Thyroid gland (tissue), 4 donors: ENCODE data around the gene ATP5MG. TPM values are rescaled to one million over a fixed set of nuclear protein-coding genes. Genes with fewer than 3 reads are reported as not detected.

Experiments used
- DNase-seq, 2 donors: peaks; one replicate each; pipeline ENCODE4 v3.0.0-alpha.2; 2019
- H3K27ac ChIP-seq, 3 donors: fragments of 200-600 bp; sonication (generic); 1 replicate in 2 of 3; 2 replicates in 1 of 3; pipeline ENCODE4 v1.5.1; 2016 to 2019; ENCODE audit warnings: mild to moderate bottlenecking in 1 of 3, moderate library complexity in 1 of 3
- H3K27me3 ChIP-seq: fragments of 200-600 bp; sonication (generic); one replicate; pipeline ENCODE4 v1.5.1; 2019
- H3K36me3 ChIP-seq, 2 donors: fragments of 200-600 bp; sonication (generic); one replicate each; pipeline ENCODE4 v1.5.1; 2016 to 2019
- H3K4me1 ChIP-seq, 2 donors: fragments of 200-600 bp; sonication (generic); one replicate each; pipeline ENCODE4 v1.5.1; 2017 to 2019
- H3K4me3 ChIP-seq, 3 donors: fragments of 200-600 bp; sonication (generic); replicated peaks in 1 of 3; 1 replicate in 2 of 3; 2 replicates in 1 of 3; pipeline ENCODE4 v1.5.1; 2016; ENCODE audit warnings: mild to moderate bottlenecking in 1 of 3
- H3K9me3 ChIP-seq: fragments of 200-600 bp; sonication (generic); one replicate; pipeline ENCODE4 v1.5.1; 2017
- CTCF ChIP-seq, 6 experiments: fragments of 200-600 bp in 3 of 6; fragments of 450-650 bp in 3 of 6; sonication (generic) in 3 of 6; IDR thresholded peaks; one replicate each; pipeline ENCODE4 v1.5.1; 2016 to 2019; ENCODE audit warnings: antibody characterized with exemption in 6 of 6, mild to moderate bottlenecking in 2 of 6, inconsistent platforms in 1 of 6, moderate library complexity in 1 of 6
- POLR2A ChIP-seq, 2 donors: fragments of 450-650 bp; IDR thresholded peaks; one replicate each; pipeline ENCODE4 v1.6.1; 2017; ENCODE audit warnings: antibody characterized with exemption in 2 of 2, mild to moderate bottlenecking in 2 of 2, moderate library complexity in 1 of 2
- WGBS, 2 donors: methylation state at CpG; one replicate each; pipeline ENCODE4 v1.1.5; 2017; 5-methylcytosine and 5-hydroxymethylcytosine counted together
- intact Hi-C: fragments of 100-400 bp; cut with DNase I; formaldehyde crosslinking; loops from one replicate; pipeline ENCODE4 v1.15.1; 2023
- total RNA-seq, 4 donors: library from RNA; depleted of rRNA; stranded (reverse); fragments of >200 nt; gene quantifications; one replicate each; pipeline ENCODE4 v1.2.3, GENCODE V29; 2016

ATP5MG gene
- total RNA-seq, 4 donors from 2014 or later, result 63.9 to 716 (median 170) TPM

GRCh38 chr11:118364956-118365615 is 36.3 kb upstream of the ATP5MG start:
- Histone ChIP-seq H3K36me3 (peaks cover 17 to 30% of the 10 kb centered on the region in 2 donors), H3K27ac (no peak overlapping the region), H3K4me1 (peaks cover 8 to 11% of the 10 kb centered on the region in 2 donors), H3K4me3 (no peak overlapping the region), H3K9me3 (no peaks in the 10 kb centered on the region), H3K27me3 (no peaks in the 10 kb centered on the region)
- 91 to 93% methylated on average over 3 of the region's 3 CpGs for WGBS, 2 donors
- intact Hi-C loops, result no loop called here
- no peak for TF ChIP-seq CTCF (IDR thresholded peaks at IDR 0.05)
- no peak for DNase-seq

- no peak for DNase-seq
- no peaks in the 10 kb centered on the region for H3K9me3 ChIP-seq
- peaks cover 28 to 42% of the 10 kb centered on the region in 2 donors for H3K36me3 ChIP-seq
- H3K27ac ChIP-seq, result no peak overlapping the region
- H3K27me3 ChIP-seq, result no peaks in the 10 kb centered on the region
- no peak overlapping the region for H3K4me3 ChIP-seq
- H3K4me1 ChIP-seq, result no peaks in the 10 kb centered on the region
- WGBS, 2 donors, result 92% methylated on average over 1 of the region's 1 CpG
- TF ChIP-seq POLR2A (IDR thresholded peaks at IDR 0.05) (no peak), CTCF (IDR thresholded peaks at IDR 0.05) (no peak)
- intact Hi-C loops, result no loop called here
These were observed 35.1 kb upstream of the ATP5MG start for GRCh38 chr11:118366287-118366686.

- TF ChIP-seq POLR2A (IDR thresholded peaks at IDR 0.05), result no peak
- Histone ChIP-seq H3K9me3 (no peaks in the 10 kb centered on the region), H3K4me3 (no peak overlapping the region), H3K4me1 (no peaks in the 10 kb centered on the region), H3K27me3 (no peaks in the 10 kb centered on the region), H3K36me3 (peaks cover 54 to 76% of the 10 kb centered on the region in 2 donors), H3K27ac (no peak overlapping the region)
- intact Hi-C loops, result no loop called here
- WGBS, 2 donors, result 94 to 97% methylated on average over 4 of the region's 4 CpGs
- DNase-seq, result no peak
These were observed 30.6 kb upstream of the ATP5MG start for GRCh38 chr11:118370774-118371173.

- intact Hi-C loops, result no loop called here
- no peak overlapping the region for H3K4me3 ChIP-seq
- 89 to 96% methylated on average over 2 of the region's 2 CpGs for WGBS, 2 donors
- no peaks in the 10 kb centered on the region for H3K27me3 ChIP-seq
- no peak for DNase-seq
- no peak overlapping the region for H3K27ac ChIP-seq
- TF ChIP-seq POLR2A (IDR thresholded peaks at IDR 0.05) (no peak), CTCF (IDR thresholded peaks at IDR 0.05) (no peak)
- no peaks in the 10 kb centered on the region for H3K4me1 ChIP-seq
- no peaks in the 10 kb centered on the region for H3K9me3 ChIP-seq
- H3K36me3 ChIP-seq, result peaks cover 72 to 86% of the 10 kb centered on the region in 2 donors
These were observed 28.1 kb upstream of the ATP5MG start for GRCh38 chr11:118373263-118373662.

GRCh38 chr11:118373871-118374270 is 27.5 kb upstream of the ATP5MG start:
- intact Hi-C loops, result no loop called here
- H3K4me3 ChIP-seq, result no peak overlapping the region
- TF ChIP-seq POLR2A (IDR thresholded peaks at IDR 0.05), result no peak
- TF ChIP-seq CTCF (IDR thresholded peaks at IDR 0.05), result no peak
- no peak for DNase-seq
- H3K9me3 ChIP-seq, result no peaks in the 10 kb centered on the region
- H3K4me1 ChIP-seq, result no peaks in the 10 kb centered on the region
- 93 to 99% methylated on average over 5 of the region's 5 CpGs for WGBS, 2 donors
- H3K27ac ChIP-seq, result no peak overlapping the region
- peaks cover 73 to 86% of the 10 kb centered on the region in 2 donors for H3K36me3 ChIP-seq
- no peaks in the 10 kb centered on the region for H3K27me3 ChIP-seq
